B cell (primary cell): ENCODE measurements around the gene CCDC107. TPM values are rescaled to one million over a fixed set of nuclear protein-coding genes. Genes with fewer than 3 reads are reported as not detected.

Source experiments
- ATAC-seq: fragments of 200-7000 bp; cut with Tn5 transposase; one replicate; pipeline ENCODE4 v1.10.0; 2021; ENCODE audit warnings: low read depth, mild to moderate bottlenecking, moderate number of reproducible peaks, moderate library complexity
- CTCF ChIA-PET: fragments of 350-600 bp; sonication (Branson Sonifier 250); formaldehyde crosslinking; loops from one replicate; lab custom pipeline; 2021; ENCODE audit warnings: antibody characterized with exemption, inconsistent platforms; lab: Charles Lee
- POLR2A ChIA-PET: fragments of 350-600 bp; sonication (Branson Sonifier 250); formaldehyde crosslinking; loops from one replicate; lab custom pipeline; 2021; ENCODE audit warnings: antibody characterized with exemption; lab: Charles Lee
- DNase-seq: peaks from one replicate; pipeline ENCODE4 v3.0.0; 2013
- H2AFZ ChIP-seq: 2 replicates; pipeline ENCODE4 v1.6.1; 2012; ENCODE audit warnings: mild to moderate bottlenecking, low read depth, low read length; ENCODE audit not compliant: insufficient read depth, poor library complexity, severe bottlenecking
- H3K27ac ChIP-seq, 2 donors: 1 replicate in 1 of 2; 2 replicates in 1 of 2; pipeline ENCODE4 v1.5.1; 2012 to 2013; ENCODE audit warnings: low read length in 2 of 2, mild to moderate bottlenecking in 2 of 2, moderate library complexity in 1 of 2
- H3K27me3 ChIP-seq, 4 experiments: fragments of 200-600 bp in 1 of 4; sonication (generic) in 1 of 4; replicated peaks in 1 of 4; 1 replicate in 2 of 4; 2 replicates in 2 of 4; pipeline versions ENCODE4 v1.6.1 to v1.7.0; 2013 to 2016; ENCODE audit warnings: low read length in 3 of 4, mild to moderate bottlenecking in 2 of 4, mixed read lengths in 1 of 4, moderate library complexity in 1 of 4; ENCODE audit not compliant: insufficient read depth in 4 of 4, control insufficient read depth in 3 of 4; ENCODE audit errors: control extremely low read depth in 1 of 4
- H3K36me3 ChIP-seq, 2 experiments: replicated peaks in 1 of 2; 1 replicate in 1 of 2; 2 replicates in 1 of 2; pipeline versions ENCODE4 v1.6.1 to v1.7.1; 2013; ENCODE audit warnings: low read length in 1 of 2; ENCODE audit not compliant: insufficient read depth in 2 of 2, control insufficient read depth in 1 of 2; ENCODE audit errors: control extremely low read depth in 1 of 2, extremely low read depth in 1 of 2
- H3K4me1 ChIP-seq, 2 donors: fragments of 200-600 bp in 1 of 2; sonication (generic) in 1 of 2; 1 replicate in 1 of 2; 2 replicates in 1 of 2; pipeline versions ENCODE4 v1.5.1 to v1.6.1; 2013 to 2017; ENCODE audit warnings: low read length in 2 of 2; ENCODE audit not compliant: control insufficient read depth in 2 of 2, insufficient read depth in 2 of 2
- H3K4me2 ChIP-seq: replicated peaks from 2 replicates; pipeline ENCODE3; 2012; ENCODE audit warnings: mild to moderate bottlenecking, low read depth, low read length; ENCODE audit not compliant: poor library complexity, severe bottlenecking
- H3K4me3 ChIP-seq, 5 experiments: fragments of 200-600 bp in 1 of 5; sonication (generic) in 1 of 5; 1 replicate in 3 of 5; 2 replicates in 2 of 5; pipeline versions ENCODE4 v1.5.1 to v1.7.0; 2011 to 2016; ENCODE audit warnings: low read length in 4 of 5, mild to moderate bottlenecking in 4 of 5, low read depth in 2 of 5, control low read depth in 1 of 5, moderate library complexity in 1 of 5; ENCODE audit not compliant: insufficient read depth in 1 of 5; ENCODE audit errors: control extremely low read depth in 1 of 5, extremely low read depth in 1 of 5
- H3K79me2 ChIP-seq: fragments of 200-600 bp; sonication (generic); one replicate; pipeline ENCODE4 v1.6.0; 2016; ENCODE audit warnings: low read length; ENCODE audit not compliant: control insufficient read depth, insufficient read depth
- H3K9ac ChIP-seq: fragments of 200-600 bp; sonication (generic); 2 replicates; pipeline ENCODE4 v1.6.1; 2017; ENCODE audit warnings: mild to moderate bottlenecking, low read length, moderate library complexity
- H3K9me3 ChIP-seq, 3 donors: one replicate each; pipeline versions ENCODE4 v1.6.1 to v1.7.1; 2013; ENCODE audit warnings: low read length in 2 of 3; ENCODE audit not compliant: control insufficient read depth in 2 of 3, insufficient read depth in 1 of 3; ENCODE audit errors: control extremely low read depth in 1 of 3
- H4K20me1 ChIP-seq: 2 replicates; pipeline ENCODE4 v1.6.0; 2012; ENCODE audit warnings: mild to moderate bottlenecking, low read length; ENCODE audit not compliant: insufficient read depth, control insufficient read depth, poor library complexity, severe bottlenecking
- H3K27ac Mint-ChIP-seq: one replicate; pipeline ENCODE4 v1.8.0; 2021; ENCODE audit warnings: mixed read lengths
- H3K27me3 Mint-ChIP-seq: one replicate; pipeline ENCODE4 v1.8.0; 2021; ENCODE audit warnings: mixed read lengths
- H3K4me1 Mint-ChIP-seq: one replicate; pipeline ENCODE4 v1.8.0; 2021; ENCODE audit warnings: mixed read lengths
- H3K4me3 Mint-ChIP-seq: one replicate; pipeline ENCODE4 v1.8.0; 2021; ENCODE audit warnings: mixed read lengths
- H3K9me3 Mint-ChIP-seq: one replicate; pipeline ENCODE4 v1.8.0; 2022; ENCODE audit warnings: mixed read lengths; ENCODE audit not compliant: insufficient read depth
- CTCF ChIP-seq: fragments of 200-600 bp; IDR thresholded peaks from one replicate; pipeline ENCODE4 v1.8.0; 2022; ENCODE audit warnings: antibody characterized with exemption, mild to moderate bottlenecking
- EZH2 ChIP-seq: IDR thresholded peaks from 2 replicates; pipeline ENCODE4 v1.6.1; 2012; ENCODE audit warnings: borderline replicate concordance, low read depth, mild to moderate bottlenecking, moderate library complexity, low read length; ENCODE audit not compliant: insufficient read depth, poor library complexity, severe bottlenecking
- WGBS: methylation state at CpG from one replicate; pipeline ENCODE4 v1.1.5; 2013; ENCODE audit warnings: missing lambda C conversion rate; ENCODE audit not compliant: insufficient coverage; 5-methylcytosine and 5-hydroxymethylcytosine counted together
- intact Hi-C: fragments of 100-400 bp; cut with micrococcal nuclease; formaldehyde crosslinking; loops from one replicate; pipeline ENCODE4 v1.10.0; 2022
- polyA plus RNA-seq: library from polyadenylated mRNA; depleted of rRNA; stranded (reverse); fragments of >200 nt; gene quantifications from 2 replicates; pipeline ENCODE4 v1.2.3, GENCODE V29; 2012
- total RNA-seq, 2 donors: library from RNA; stranded (reverse); fragments of 120-200 nt in 1 of 2; gene quantifications; 1 replicate in 1 of 2; 2 replicates in 1 of 2; pipeline versions ENCODE4 v1.2.3 to v1.2.4, GENCODE V29; 2013 to 2022

The CCDC107 gene
- total and polyA plus RNA-seq, 2 donors (not counting 1 experiment from before 2014, with no cell fraction given): 22.5 to 33.8 TPM

- H3K4me3 ChIP-seq: peak overlapping the region; percentile 38 to 75 (median 65)
- peak overlapping the region; percentile 93 for H3K4me2 ChIP-seq
- H2AFZ ChIP-seq: peak overlapping the region; percentile 68
- no peak for ATAC-seq
- Mint-ChIP-seq H3K27me3 (no peaks in the 10 kb centered on the region), H3K4me1 (peaks cover 67% of the 10 kb centered on the region), H3K27ac (peak overlapping the region; percentile 97), H3K9me3 (no peaks in the 10 kb centered on the region), H3K4me3 (peak overlapping the region; percentile 97)
- ChIA-PET CTCF (interaction anchor here (0.9 to 15.0 kb wide), 10 partner anchors 9 to 82 kb away, joined by 3 to 357 read pairs (median 6); partner anchors contain the start of genes ARHGEF39, CCDC107, CD72 and CREB3), POLR2A (interaction anchor here (1.2 to 9.7 kb wide), 3 partner anchors 8 to 32 kb away, joined by 3 to 114 read pairs (median 62); partner anchors contain the start of genes CCDC107, CD72 and RMRP)
- H3K9me3 ChIP-seq: no peaks in the 10 kb centered on the region
- no peaks in the 10 kb centered on the region for H4K20me1 ChIP-seq
- DNase-seq: peak; percentile 54
- peaks cover 0 to 5% of the 10 kb centered on the region in 2 experiments for H3K36me3 ChIP-seq
- H3K27me3 ChIP-seq: no peaks in the 10 kb centered on the region
- peak overlapping the region; percentile 67 to 95 for H3K27ac ChIP-seq
- 49% methylated on average over 24 of the region's 26 CpGs for WGBS
- intact Hi-C loops: no loop called here
- H3K4me1 ChIP-seq: peaks cover 54 to 69% of the 10 kb centered on the region in 2 donors
- peak overlapping the region; percentile 70 for H3K9ac ChIP-seq
- TF ChIP-seq EZH2 (no peak), CTCF (no peak)
- peaks cover 23% of the 10 kb centered on the region for H3K79me2 ChIP-seq
Observed at GRCh38 chr9:35649431-35650340, 8.4 kb upstream of the CCDC107 start.
